Activated CD8-positive, alpha-beta T cell treated with anti-CD3 and anti-CD28 coated beads for 36 hours (primary cell): ENCODE measurements around the gene PCDH12. TPM values are rescaled to one million over a fixed set of nuclear protein-coding genes. Genes with fewer than 3 reads are reported as not detected.

Source experiments
- ATAC-seq: fragments of 200-7000 bp; cut with Tn5 transposase; one replicate; pipeline ENCODE4 v1.10.0; 2021; ENCODE audit warnings: mild to moderate bottlenecking, moderate library complexity
- CTCF ChIA-PET: fragments of 350-600 bp; sonication (Branson Sonifier 250); formaldehyde crosslinking; loops from one replicate; lab custom pipeline; 2021; ENCODE audit warnings: antibody characterized with exemption; lab: Charles Lee
- POLR2A ChIA-PET: fragments of 350-600 bp; sonication (Branson Sonifier 250); formaldehyde crosslinking; loops from one replicate; lab custom pipeline; 2021; ENCODE audit warnings: antibody characterized with exemption; lab: Charles Lee
- DNase-seq: peaks from one replicate; pipeline ENCODE4 v3.0.0-alpha.2; 2020
- H3K27ac Mint-ChIP-seq: one replicate; pipeline ENCODE4 v1.8.0; 2021; ENCODE audit warnings: mild to moderate bottlenecking, mixed read lengths
- H3K27me3 Mint-ChIP-seq: one replicate; pipeline ENCODE4 v1.8.0; 2021; ENCODE audit warnings: mixed read lengths
- H3K36me3 Mint-ChIP-seq: one replicate; pipeline ENCODE4 v1.8.0; 2021; ENCODE audit warnings: low read depth, mixed read lengths
- H3K4me1 Mint-ChIP-seq: one replicate; pipeline ENCODE4 v1.8.0; 2021; ENCODE audit warnings: low read depth, mixed read lengths
- H3K4me3 Mint-ChIP-seq: one replicate; pipeline ENCODE4 v1.8.0; 2021; ENCODE audit warnings: mild to moderate bottlenecking, moderate library complexity, mixed read lengths
- H3K9me3 Mint-ChIP-seq: one replicate; pipeline ENCODE4 v1.8.0; 2021; ENCODE audit warnings: mixed read lengths
- CTCF ChIP-seq: fragments of 200-600 bp; IDR thresholded peaks from one replicate; pipeline ENCODE4 v1.8.0; 2022; ENCODE audit warnings: antibody characterized with exemption, mild to moderate bottlenecking
- intact Hi-C: fragments of 100-400 bp; cut with micrococcal nuclease; formaldehyde crosslinking; loops from one replicate; pipeline ENCODE4 v1.10.0; 2022
- total RNA-seq, 2 experiments: library from RNA; stranded (reverse); gene quantifications; one replicate each; pipeline ENCODE4 v1.2.3, GENCODE V29; 2021

Gene PCDH12
- total RNA-seq, 2 experiments from 2014 or later, result 0.31 to 0.61 TPM

GRCh38 chr5:141960018-141960417 is 2.0 kb upstream of the PCDH12 start:
- ATAC-seq, result peak; percentile 27
- Mint-ChIP-seq H3K27me3 (no peaks in the 10 kb centered on the region), H3K4me1 (peaks cover 45% of the 10 kb centered on the region), H3K4me3 (no peak overlapping the region), H3K27ac (no peak overlapping the region), H3K36me3 (peaks cover 1% of the 10 kb centered on the region), H3K9me3 (no peaks in the 10 kb centered on the region)
- ChIA-PET POLR2A (interaction anchor here (0.6 to 2.0 kb wide), 9 partner anchors 9 to 276 kb away, joined by 3 to 14 read pairs (median 5); partner anchors contain the start of gene RNF14), CTCF (interaction anchor here (0.6 to 9.3 kb wide), 57 partner anchors 8 to 367 kb away, joined by 3 to 204 read pairs (median 5); partner anchors contain the start of genes DELE1, FCHSD1, HDAC3 and PCDH1)
- intact Hi-C loops, result loop anchor here (2.0 to 5.0 kb wide), 2 partner anchors 78 to 267 kb away; no protein-coding TSS in a partner anchor
- DNase-seq, result peak; percentile 59
- TF ChIP-seq CTCF, result peak; percentile 8

- no peaks in the 10 kb centered on the region for H3K27me3 Mint-ChIP-seq
- H3K9me3 Mint-ChIP-seq, result no peaks in the 10 kb centered on the region
- DNase-seq, result peak; percentile 24
- intact Hi-C loops, result no loop called here
- POLR2A ChIA-PET, result interaction anchor here (0.6 to 1.9 kb wide), 4 partner anchors 10 to 36 kb away, joined by 3 to 9 read pairs (median 4); partner anchors contain the start of gene RNF14
- peak overlapping the region; percentile 79 for H3K4me3 Mint-ChIP-seq
- peak overlapping the region; percentile 90 for H3K27ac Mint-ChIP-seq
- H3K4me1 Mint-ChIP-seq, result peaks cover 45% of the 10 kb centered on the region
- H3K36me3 Mint-ChIP-seq, result peaks cover 1% of the 10 kb centered on the region
- peak; percentile 14 for ATAC-seq
- CTCF ChIA-PET, result interaction anchor here (0.7 to 9.3 kb wide), 16 partner anchors 11 to 293 kb away, joined by 3 to 204 read pairs (median 22); partner anchors contain the start of genes DELE1, PCDH1 and RNF14
- TF ChIP-seq CTCF, result no peak
Measured at GRCh38 chr5:141958546-141959172, 657 bp upstream of the PCDH12 start.

GRCh38 chr5:141957367-141957996 is 520 bp downstream of the PCDH12 start:
- no peak for ATAC-seq
- no peak for TF ChIP-seq CTCF
- Mint-ChIP-seq H3K4me3 (peak overlapping the region; percentile 79), H3K9me3 (no peaks in the 10 kb centered on the region), H3K27me3 (no peaks in the 10 kb centered on the region), H3K27ac (peak overlapping the region; percentile 58), H3K4me1 (peaks cover 45% of the 10 kb centered on the region), H3K36me3 (peaks cover 1% of the 10 kb centered on the region)
- intact Hi-C loops, result no loop called here
- peak; percentile 21 for DNase-seq
- CTCF ChIA-PET, result interaction anchor here (0.9 to 9.3 kb wide), 10 partner anchors 10 to 292 kb away, joined by 3 to 204 read pairs (median 7); partner anchors contain the start of genes PCDH1 and RNF14
- POLR2A ChIA-PET, result interaction anchor here (1.7 to 2.1 kb wide), 3 partner anchors 11 to 78 kb away, joined by 6 to 9 read pairs (median 8); partner anchors contain the start of gene RNF14

GRCh38 chr5:141954194-141954593 is 3.8 kb downstream of the PCDH12 start:
- no peaks in the 10 kb centered on the region for H3K9me3 Mint-ChIP-seq
- no peak overlapping the region for H3K27ac Mint-ChIP-seq
- POLR2A ChIA-PET, result interaction anchor here (1.0 to 1.7 kb wide), 2 partner anchors 14 to 252 kb away, joined by 3 to 5 read pairs; no protein-coding TSS in a partner anchor
- CTCF ChIA-PET, result interaction anchor here (0.8 to 1.1 kb wide), 5 partner anchors 14 to 252 kb away, joined by 3 read pairs; partner anchors contain the start of genes DELE1 and RNF14
- intact Hi-C loops, result loop anchor here (5.0 kb wide), 1 partner anchor 37 kb away; no protein-coding TSS in a partner anchor
- peaks cover 27% of the 10 kb centered on the region for H3K4me1 Mint-ChIP-seq
- DNase-seq, result no peak
- no peaks in the 10 kb centered on the region for H3K27me3 Mint-ChIP-seq
- ATAC-seq, result no peak
- H3K4me3 Mint-ChIP-seq, result no peak overlapping the region
- peaks cover 1% of the 10 kb centered on the region for H3K36me3 Mint-ChIP-seq
- TF ChIP-seq CTCF, result no peak
